Measurements from ENCODE around the gene UBR3.
A peak's percentile ranks its signal among the peaks of the same experiment; 100 is the strongest.

UBR3 gene

DNA sequence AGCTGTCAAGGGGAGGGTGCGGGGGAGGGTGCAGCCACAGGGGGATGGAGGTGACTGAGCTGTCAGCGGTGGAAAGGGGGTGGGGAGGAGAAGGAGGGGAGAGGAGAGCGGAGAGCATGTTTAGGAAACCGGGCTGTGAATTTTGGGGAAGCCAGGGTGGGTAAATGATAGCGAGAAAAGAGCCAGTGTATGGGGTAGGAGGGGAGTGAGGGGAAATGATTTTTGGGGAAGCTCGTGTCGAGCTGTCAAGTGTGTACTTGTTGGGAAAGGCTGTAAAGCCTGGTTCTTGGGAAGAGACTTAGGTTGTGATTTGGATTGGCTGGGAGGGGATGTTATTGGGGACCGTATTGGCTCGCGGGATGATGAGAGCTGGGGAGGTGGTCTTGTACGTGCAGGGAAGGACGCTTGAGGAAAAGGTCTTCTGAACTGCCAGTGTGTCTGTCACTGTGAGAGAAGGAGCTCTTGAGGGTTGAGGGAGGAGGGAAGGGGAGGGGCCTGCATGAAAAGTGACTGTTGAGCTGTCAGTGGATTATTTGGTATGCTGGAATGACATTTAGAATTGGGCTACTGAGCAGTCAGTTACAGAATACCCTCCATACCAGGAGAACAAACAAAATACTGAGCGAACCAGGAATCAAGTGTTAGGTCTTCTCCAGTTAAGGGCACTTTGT, 1.0 kb downstream of the UBR3 start:
- no peaks in the 10 kb centered on the region for H3K36me3 ChIP-seq (ENCODE audit: insufficient read depth, low read length)
- peak overlapping the region; percentile 73 for H3K9ac ChIP-seq (ENCODE audit: low read depth, low read length, poor library complexity, severe bottlenecking)
- peaks cover 69% of the 10 kb centered on the region for H3K79me2 ChIP-seq (ENCODE audit: insufficient read depth, low read length)
- peaks cover 36% of the 10 kb centered on the region for H4K20me1 ChIP-seq (ENCODE audit: insufficient read depth, low read length, poor library complexity, severe bottlenecking)
- H3K4me2 ChIP-seq (ENCODE audit: low read depth, low read length, poor library complexity, severe bottlenecking), result peak overlapping the region; percentile 74
- TF ChIP-seq, protein P1, sequence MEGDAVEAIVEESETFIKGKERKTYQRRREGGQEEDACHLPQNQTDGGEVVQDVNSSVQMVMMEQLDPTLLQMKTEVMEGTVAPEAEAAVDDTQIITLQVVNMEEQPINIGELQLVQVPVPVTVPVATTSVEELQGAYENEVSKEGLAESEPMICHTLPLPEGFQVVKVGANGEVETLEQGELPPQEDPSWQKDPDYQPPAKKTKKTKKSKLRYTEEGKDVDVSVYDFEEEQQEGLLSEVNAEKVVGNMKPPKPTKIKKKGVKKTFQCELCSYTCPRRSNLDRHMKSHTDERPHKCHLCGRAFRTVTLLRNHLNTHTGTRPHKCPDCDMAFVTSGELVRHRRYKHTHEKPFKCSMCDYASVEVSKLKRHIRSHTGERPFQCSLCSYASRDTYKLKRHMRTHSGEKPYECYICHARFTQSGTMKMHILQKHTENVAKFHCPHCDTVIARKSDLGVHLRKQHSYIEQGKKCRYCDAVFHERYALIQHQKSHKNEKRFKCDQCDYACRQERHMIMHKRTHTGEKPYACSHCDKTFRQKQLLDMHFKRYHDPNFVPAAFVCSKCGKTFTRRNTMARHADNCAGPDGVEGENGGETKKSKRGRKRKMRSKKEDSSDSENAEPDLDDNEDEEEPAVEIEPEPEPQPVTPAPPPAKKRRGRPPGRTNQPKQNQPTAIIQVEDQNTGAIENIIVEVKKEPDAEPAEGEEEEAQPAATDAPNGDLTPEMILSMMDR (conservative IDR thresholded peaks at IDR 0.05; ENCODE audit: low read length), result no peak
- no peak for TF ChIP-seq EZH2phosphoT487 (IDR thresholded peaks at IDR 0.05; ENCODE audit: borderline replicate concordance)
- H3K9me3 ChIP-seq (ENCODE audit: insufficient read depth, low read depth, low read length), result no peaks in the 10 kb centered on the region
- no peaks in the 10 kb centered on the region for H3K9me2 ChIP-seq (replicated peaks; ENCODE audit: low read depth, low read length)
- peaks cover 45% of the 10 kb centered on the region for H3K4me1 ChIP-seq (ENCODE audit: insufficient read depth, low read length, poor library complexity, severe bottlenecking)
- H3K4me3 ChIP-seq (ENCODE audit: low read length, poor library complexity, severe bottlenecking), result peak overlapping the region; percentile 87
- H3F3A ChIP-seq (ENCODE audit: low read depth), result no peaks in the 10 kb centered on the region; the same call in 1 of the 2 replicates
- peak overlapping the region; percentile 62; the same call in 1 of the 2 replicates for H2AFZ ChIP-seq (ENCODE audit: low read length)
- H3K27me3 ChIP-seq (ENCODE audit: insufficient read depth, low read length, poor library complexity, severe bottlenecking), result no peaks in the 10 kb centered on the region

DNA sequence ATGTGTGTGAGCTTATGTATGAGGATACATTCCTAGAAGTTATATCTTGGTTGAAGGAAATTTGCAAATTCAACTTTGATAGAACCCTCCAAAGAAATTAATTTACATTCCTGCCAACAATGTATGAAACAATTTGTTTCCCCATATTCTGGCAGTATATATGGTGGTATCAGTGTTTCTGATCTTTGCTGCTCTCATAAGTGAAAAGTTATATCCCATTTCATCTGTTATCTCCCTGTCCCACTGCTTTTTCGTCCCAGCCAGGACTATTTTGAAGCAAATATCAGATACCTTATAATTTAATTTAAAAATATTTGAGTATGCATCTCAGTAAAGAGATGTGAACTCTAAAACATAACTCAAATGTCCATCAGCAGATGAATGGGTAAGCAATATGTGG, 7.1 kb downstream of the UBR3 start:
- peaks cover 43% of the 10 kb centered on the region for H3K4me1 ChIP-seq (ENCODE audit: insufficient read depth, low read length, poor library complexity, severe bottlenecking)
- peak overlapping the region; percentile 54 for H3K4me2 ChIP-seq (ENCODE audit: low read depth, low read length, poor library complexity, severe bottlenecking)
- no peaks in the 10 kb centered on the region for H3K9me2 ChIP-seq (replicated peaks; ENCODE audit: low read depth, low read length)
- no peaks in the 10 kb centered on the region for H3K36me3 ChIP-seq (ENCODE audit: insufficient read depth, low read length)
- H4K20me1 ChIP-seq (ENCODE audit: insufficient read depth, low read length, poor library complexity, severe bottlenecking), result peaks cover 30% of the 10 kb centered on the region
- no peak overlapping the region for H2AFZ ChIP-seq (ENCODE audit: low read length)
- H3F3A ChIP-seq (ENCODE audit: low read depth), result 0 out of 2 replicates have a peak, but pooled peaks cover 3% of the 10 kb centered on the region
- H3K27me3 ChIP-seq (ENCODE audit: insufficient read depth, low read length, poor library complexity, severe bottlenecking), result no peaks in the 10 kb centered on the region
- H3K4me3 ChIP-seq (ENCODE audit: low read length, poor library complexity, severe bottlenecking), result peak overlapping the region; percentile 15
- TF ChIP-seq EZH2phosphoT487 (IDR thresholded peaks at IDR 0.05; ENCODE audit: borderline replicate concordance), result no peak
- TF ChIP-seq, protein P1 (conservative IDR thresholded peaks at IDR 0.05; ENCODE audit: low read length), result no peak
- H3K79me2 ChIP-seq (ENCODE audit: insufficient read depth, low read length), result peaks cover 91% of the 10 kb centered on the region
- no peaks in the 10 kb centered on the region for H3K9me3 ChIP-seq (ENCODE audit: insufficient read depth, low read depth, low read length)
- no peak overlapping the region for H3K9ac ChIP-seq (ENCODE audit: low read depth, low read length, poor library complexity, severe bottlenecking)

DNA sequence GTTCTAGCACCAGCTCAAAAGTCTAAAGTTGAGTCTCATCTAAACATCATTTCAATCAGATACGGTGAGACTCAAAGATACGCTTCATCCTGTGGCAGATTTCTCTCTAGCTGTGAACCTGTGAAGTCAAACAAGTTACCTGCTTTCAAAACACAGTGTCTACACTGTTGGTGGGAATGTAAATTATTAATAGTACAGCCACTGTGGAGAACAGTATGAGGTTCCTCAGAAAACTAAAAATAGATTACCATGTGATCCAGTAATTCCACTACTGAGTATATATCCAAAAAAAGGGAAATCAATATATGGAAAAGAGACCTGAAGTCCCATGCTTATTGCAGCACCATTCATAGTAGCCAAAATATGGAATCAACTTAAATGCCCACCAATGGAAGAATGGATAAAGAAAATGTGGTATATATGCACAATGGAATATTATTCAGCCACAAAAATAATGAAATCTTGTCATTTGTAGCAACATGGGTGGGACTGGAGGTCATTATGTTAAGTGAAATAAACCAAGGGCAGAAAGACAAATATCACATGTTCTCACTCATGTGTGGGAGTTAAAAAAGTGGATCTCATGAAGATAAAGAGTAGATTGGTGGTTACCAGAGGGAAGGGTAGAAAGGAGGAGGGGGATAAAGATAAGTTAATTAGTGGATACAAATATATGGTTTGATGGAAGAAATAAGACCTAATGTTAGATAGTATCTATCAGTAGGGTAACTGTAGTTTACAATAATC, 11.7 kb downstream of the UBR3 start:
- no peak for TF ChIP-seq EZH2phosphoT487 (IDR thresholded peaks at IDR 0.05; ENCODE audit: borderline replicate concordance)
- TF ChIP-seq, protein P1 (conservative IDR thresholded peaks at IDR 0.05; ENCODE audit: low read length), result no peak
- Histone ChIP-seq H3K79me2 (ENCODE audit: insufficient read depth, low read length) (peaks cover 66% of the 10 kb centered on the region), H3K4me3 (ENCODE audit: low read length, poor library complexity, severe bottlenecking) (no peak overlapping the region)

More for the DNA sequence above, 11.7 kb downstream of the UBR3 start:
- Histone ChIP-seq H3K4me2 (ENCODE audit: low read depth, low read length, poor library complexity, severe bottlenecking) (no peak overlapping the region), H3K9me3 (ENCODE audit: insufficient read depth, low read depth, low read length) (no peaks in the 10 kb centered on the region), H3F3A (ENCODE audit: low read depth) (0 out of 2 replicates have a peak, but pooled peaks cover 3% of the 10 kb centered on the region), H4K20me1 (ENCODE audit: insufficient read depth, low read length, poor library complexity, severe bottlenecking) (peaks cover 12% of the 10 kb centered on the region), H3K4me1 (ENCODE audit: insufficient read depth, low read length, poor library complexity, severe bottlenecking) (peaks cover 21% of the 10 kb centered on the region), H2AFZ (ENCODE audit: low read length) (no peak overlapping the region), H3K27me3 (ENCODE audit: insufficient read depth, low read length, poor library complexity, severe bottlenecking) (no peaks in the 10 kb centered on the region), H3K9ac (ENCODE audit: low read depth, low read length, poor library complexity, severe bottlenecking) (no peak overlapping the region), H3K9me2 (replicated peaks; ENCODE audit: low read depth, low read length) (no peaks in the 10 kb centered on the region), H3K36me3 (ENCODE audit: insufficient read depth, low read length) (peaks cover 8% of the 10 kb centered on the region; the same call in 1 of the 2 replicates)

Measured in Loucy (cell line).